SK-N-DZ (cell line): ENCODE results near the gene RAB3IL1.
A peak's percentile ranks its signal among the peaks of the same experiment; 100 is the strongest.

Source experiments
- DNase-seq: peaks from one replicate; pipeline ENCODE4 v3.0.0-alpha.2; 2015; ENCODE audit warnings: low spot score

RAB3IL1 gene

DNA sequence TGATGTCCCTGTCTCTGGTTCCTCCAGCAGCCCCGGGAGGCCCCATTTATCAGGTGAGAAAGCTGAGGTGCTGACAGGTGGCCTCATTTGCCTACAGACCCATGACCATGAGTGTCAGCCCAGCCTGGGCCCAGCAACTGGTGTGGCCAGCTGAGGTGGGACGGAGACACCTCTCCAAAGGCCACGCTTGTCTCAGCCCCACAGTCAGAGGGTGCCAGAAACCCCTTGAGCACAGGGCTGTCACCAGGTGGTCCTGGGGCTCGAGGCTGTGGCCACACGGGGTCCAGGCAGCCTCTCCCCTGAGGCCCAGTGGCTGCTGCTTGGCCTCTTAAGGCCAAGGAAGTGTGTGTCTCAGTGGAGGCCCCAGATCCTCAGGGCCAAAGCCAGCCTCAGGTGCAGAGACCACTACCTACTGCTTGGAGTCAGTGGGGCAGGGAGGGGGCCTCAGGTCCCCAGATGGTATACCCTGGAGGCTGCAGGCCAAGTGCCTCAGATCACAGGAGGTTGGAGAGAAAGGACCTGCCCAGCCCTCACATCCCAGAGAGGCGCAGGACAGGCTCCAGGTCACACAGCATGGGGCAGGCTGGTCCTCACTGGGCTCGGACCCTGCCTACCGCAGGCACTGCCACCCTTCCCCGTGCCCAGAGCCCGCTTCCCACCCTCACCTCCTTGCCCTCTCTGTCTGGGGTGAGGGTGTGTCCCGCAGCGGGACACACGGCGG lies 11.4 kb downstream of the RAB3IL1 start:
- DNase-seq: no peak

DNA sequence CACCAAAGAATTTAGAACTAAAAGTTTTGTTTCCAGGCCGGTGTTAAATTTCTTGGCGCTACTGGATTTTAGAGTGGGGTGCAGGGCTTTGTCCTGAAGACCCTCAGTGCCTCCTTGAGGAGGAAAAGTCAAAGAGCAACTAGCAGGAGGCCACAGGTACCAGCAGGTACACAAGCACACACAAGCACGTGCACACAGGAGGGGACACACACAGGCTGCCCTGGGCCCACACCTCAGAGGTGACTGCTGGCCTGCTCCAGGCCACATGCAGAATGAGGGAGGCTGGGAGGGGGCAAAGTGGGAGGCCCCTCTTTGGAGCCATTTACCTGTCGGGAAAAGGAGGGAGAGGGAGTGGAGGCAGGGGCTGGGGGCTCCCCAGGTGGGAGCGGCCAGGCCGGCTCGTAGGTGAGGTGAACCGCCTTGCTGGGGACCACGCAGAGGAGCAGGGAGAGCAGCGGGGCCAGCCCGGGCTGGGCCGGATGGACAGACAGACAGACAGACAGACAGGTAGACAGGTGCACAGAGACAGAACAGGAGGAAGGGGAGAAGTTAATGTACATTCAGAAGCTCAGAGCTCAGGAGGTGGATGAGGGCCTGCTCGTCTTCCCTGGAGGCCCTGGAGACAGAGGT lies 12.2 kb downstream of the RAB3IL1 start:
- no peak for DNase-seq

DNA sequence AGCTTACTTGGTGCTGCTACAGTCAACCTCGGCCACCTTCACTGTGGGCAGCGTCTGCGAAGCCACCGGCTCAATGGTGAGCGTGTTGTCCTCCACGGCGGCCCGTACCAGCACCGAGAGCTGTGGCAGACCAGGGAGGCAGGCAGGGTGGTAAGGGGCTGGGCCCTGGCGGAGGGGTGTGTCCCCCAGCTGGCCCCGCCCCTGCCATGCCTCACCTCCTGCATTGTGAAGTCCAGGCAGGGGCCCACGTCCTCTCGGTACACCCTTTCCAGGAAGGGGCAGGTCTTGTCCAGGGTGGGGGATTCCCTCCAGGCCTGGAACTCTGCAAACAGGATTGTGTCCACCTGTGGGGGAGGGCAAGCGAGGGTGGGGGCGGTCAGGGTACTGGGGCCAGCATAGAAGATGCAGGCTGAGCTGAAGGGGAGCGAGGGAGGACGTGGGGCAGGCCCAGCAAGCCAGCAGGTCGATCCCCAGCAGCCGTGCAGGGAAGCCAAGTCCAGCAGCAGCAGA lies 12.8 kb downstream of the RAB3IL1 start:
- DNase-seq: no peak

DNA sequence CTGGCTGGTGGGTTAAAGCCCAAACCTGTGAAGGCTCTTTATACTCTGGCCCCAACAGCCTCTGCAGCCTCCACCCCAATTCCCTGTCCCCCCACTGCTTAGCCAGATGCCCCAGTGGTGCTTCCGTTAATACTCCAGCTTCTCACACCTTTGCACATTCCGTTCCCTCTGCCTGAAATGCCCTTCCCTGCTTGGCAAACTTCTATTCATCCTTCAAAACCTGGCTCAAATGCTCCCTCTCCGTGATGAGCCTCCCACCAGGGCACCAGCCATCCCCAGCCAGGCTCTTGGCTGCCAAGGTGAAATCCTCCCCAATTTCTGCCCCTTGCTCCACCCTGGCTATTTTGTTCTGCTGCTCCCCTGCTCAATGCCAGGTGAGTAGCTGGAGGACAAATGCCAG lies 13.5 kb downstream of the RAB3IL1 start:
- DNase-seq: no peak

DNA sequence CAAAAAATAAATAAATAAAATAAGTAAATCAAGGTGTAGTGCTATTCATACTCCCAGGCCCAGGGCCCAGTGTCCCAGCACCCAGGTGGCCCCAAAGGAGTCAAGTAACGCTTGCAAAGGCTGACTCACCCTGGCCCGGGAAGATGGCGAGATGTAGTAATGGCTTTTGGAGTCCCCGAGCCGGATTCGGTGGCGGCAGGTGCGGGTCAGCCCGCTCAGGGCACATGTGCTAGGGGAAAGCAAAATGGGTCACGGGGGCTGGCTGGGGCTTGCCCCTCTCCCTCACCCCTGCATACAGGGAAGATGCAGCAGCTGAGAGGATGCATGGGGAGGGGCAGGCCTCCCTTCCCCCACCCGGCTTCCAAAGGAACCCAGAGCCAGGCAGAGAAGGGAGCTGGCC lies 15.1 kb downstream of the RAB3IL1 start:
- DNase-seq: no peak

DNA sequence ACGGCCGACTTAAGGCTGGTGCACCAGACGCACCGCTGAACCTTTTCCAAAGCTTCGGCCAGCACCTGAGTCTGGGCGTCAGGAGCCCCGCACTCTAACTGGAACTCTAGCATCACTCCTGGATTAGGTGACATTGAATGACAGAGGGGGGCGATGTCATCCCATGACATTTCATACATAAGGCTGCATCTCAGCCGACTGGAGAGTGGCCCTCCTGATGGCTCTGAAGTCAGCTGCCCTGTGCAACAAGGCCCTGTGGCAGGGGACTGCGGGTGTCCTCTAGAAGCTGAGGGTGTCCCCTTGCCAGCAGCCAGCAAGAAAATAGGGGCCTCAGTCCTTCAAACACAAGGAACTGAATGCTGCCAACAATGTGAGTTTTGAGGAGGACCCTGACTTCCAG lies 16.0 kb downstream of the RAB3IL1 start:
- DNase-seq: no peak

DNA sequence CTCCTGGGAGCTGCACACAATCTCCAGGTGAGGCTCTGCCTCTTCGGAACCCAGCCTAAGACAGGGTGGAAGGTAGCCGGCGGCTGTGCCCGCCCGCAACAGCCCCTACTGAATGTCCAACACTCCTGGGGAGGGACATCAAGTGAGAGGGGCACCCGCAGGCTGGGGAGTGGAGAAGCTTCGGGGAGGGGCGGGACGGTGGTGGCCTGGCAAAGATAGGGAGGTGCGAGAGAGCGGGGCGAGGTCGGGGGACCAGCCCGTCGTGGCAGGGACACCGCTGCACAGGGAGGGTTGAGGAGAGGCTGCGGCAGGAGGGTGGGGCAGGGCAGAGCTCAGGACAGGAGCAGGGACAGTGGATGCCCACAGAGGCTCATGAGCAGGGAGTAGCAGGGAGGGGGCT lies 17.1 kb downstream of the RAB3IL1 start:
- no peak for DNase-seq

DNA sequence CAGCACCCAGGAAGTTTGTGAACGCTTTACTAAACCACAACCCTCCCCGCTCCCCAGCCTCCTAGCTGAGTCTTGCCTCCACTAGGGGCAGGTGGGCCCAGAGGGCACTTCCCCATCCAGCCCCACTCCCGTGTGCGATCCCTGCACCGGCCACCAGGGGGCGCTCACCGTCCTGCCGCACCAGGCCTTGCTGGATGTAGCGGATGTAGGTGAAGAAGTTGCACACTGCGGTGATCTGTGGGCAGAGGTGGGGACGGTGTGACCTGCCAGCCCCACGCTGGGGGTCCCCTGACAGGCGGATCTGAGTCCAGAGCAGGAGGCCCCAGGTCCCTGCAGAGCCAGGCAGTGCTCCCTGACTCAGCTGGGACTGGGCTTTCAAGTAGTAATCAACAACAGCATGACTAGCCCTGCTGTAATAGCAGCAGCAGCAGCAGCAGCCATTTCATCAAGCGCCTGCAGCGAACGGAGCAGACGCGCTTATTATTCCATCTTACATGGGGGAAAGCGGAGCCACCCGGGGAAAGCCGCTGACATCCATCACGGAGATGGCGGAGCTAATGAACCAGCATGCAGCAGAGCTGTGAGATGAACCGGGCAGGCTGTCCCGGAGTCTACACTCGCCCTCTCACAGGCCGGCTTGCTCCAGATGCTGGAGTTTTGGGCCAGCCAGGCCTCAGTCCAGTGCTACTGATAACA lies 18.1 kb downstream of the RAB3IL1 start:
- peak; percentile 86 for DNase-seq

DNA sequence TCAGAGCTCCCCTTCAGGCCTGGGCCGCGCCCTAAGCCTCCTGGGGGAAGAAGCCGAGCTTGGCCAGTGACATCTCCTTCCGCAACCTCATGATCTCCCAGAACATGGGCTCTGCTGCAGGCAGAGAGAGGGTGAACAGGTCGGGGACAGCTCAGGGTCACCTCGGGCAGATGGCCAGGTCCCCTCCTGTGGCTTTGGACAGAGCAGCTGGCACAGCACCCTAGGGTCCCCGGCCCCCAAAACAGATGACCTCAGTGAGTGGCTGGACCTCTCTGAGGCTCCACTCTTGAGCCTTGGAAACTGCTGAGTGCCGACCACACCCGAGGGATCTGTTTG lies 19.2 kb downstream of the RAB3IL1 start:
- DNase-seq: no peak

DNA sequence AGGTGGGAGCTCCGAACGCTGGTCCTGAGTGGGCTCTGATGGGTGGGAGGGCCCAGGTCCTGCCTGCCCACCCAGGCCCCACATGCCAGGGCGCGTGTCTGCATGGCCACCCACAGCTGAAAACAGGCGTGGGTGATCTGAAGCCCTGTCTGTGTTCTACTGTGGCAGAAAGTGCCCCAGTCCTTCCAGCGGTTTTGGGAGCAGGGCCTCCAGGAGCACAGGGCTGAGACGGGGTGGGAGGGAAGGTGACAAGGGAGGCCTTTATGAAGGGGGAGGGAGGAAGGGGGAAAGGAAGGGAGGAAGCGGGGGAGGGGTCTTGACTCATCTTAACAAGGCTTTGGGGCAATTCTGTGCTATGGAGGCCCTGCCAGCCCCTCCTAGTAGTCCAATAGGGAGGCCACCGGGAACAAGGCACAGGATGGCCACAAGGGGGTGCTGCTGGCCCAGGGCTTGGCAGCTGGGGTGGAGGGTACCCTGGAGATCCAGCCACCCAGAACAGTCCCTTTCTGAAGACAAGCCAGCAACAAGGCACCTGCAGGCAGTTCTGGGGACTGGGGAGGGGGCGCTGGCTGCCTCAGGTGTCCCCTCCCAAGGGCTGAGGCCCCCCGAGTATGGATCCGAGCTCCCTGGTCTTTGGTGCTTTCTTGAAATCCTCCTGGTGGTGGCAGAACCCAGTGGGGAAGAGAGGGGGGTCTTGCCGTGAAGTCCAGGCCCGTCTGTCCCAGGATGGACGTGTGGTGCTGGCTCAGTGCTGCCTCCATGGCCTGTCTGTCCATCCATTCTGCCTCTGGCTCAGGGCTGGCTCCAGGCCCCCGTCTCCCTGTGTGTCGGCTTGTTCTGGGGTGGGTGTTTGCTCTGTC lies 19.7 kb downstream of the RAB3IL1 start:
- peak; percentile 72 for DNase-seq

DNA sequence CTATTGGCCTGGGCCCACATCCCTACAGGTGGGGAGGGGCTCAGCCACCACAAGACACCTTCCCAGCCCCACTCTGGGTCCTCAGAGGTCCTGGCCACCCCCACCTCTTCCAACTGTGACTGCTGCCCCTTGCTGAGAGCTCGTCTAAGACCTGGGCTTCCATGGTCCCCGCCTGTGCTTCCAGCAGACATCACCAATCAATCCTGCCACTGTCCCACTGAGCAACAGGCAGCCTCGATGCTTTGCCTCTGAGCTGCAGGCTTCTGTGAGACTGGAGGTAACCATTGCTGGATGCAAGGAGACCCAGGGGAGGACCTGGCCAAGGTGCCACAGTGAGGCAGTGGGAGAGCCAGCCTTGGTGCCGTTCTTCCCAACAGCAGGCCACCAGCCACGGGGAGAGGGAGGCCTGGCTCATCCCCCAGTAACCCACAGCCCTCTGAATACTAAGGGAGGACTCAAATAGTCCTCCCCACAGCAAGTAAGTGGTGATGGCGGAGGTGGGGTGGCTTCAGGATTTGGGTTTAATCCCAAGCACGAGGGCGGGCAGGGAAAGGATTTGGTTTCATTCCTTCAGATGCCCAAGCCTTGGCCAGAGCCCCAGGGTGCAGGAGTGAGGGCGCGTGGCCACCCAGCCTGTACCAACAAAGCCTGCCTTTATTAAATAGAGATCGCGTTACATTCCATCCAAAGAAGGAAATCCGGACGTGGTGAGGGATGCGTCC lies 20.5 kb downstream of the RAB3IL1 start:
- DNase-seq: no peak

DNA sequence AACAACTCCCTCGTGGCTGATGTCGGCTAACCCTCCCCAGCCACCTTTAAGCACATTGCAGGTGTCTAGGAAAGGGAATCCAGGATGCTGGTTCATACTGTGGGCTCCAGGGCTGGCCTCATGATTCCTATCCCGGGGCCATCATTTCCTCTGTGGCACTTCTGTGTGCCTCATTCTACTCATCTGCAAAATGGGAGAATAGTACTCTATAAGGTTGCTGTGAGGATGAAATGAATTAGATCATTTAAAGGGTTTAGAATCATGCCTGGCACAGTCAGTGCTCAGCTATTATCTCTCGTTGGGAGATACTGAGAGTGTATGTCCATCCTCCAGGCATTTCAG lies 21.7 kb downstream of the RAB3IL1 start:
- no peak for DNase-seq

DNA sequence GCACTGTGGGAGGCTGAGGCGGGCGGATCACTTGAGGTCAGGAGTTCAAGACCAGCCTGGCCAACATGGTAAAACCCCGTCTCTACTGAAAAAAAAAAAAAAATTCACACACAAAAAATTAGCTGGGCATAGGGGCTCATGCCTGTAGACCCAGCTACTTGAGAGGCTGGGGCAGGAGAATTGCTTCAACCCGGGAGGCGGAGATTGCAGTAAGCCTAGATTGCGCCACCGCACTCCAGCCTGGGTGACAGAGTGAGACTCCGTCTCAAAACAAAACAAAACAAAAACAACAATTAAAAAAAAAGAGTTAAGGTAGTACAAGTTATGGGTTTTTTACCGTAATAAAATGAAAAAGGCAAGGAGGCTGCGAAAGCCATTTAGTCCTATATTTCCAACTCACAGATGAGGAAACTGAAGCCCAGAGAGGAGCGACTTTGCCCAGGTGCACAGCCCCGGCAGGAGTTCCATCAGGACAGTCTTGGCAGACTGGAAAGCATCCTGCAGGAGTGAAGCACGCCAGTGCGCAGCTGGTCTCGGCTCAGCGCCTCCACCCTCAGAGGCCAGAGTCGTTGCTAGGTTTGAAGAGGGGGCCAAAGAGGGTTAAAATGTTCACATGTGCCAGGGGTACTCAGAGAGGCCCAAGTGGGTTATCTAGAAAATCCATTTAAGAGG lies 22.2 kb downstream of the RAB3IL1 start:
- no peak for DNase-seq

DNA sequence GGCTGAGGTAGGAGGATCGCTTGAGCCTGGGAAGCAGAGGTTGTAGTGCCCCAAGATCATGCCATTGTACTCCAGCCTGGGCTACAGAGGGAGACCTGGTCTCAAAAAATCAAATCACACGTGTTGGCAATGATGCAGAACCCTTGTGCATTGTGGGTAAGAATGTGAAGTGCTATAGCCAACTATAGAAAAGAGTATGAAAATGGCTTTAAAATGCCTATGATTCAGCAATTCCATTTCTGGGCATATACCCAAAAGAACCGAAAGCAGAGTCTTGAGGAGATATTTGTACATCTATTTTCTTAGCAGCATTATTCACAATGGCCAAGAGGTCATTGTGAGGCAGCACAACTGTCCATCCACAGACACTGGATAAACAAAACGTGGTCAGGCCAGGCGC lies 23.4 kb downstream of the RAB3IL1 start:
- no peak for DNase-seq

DNA sequence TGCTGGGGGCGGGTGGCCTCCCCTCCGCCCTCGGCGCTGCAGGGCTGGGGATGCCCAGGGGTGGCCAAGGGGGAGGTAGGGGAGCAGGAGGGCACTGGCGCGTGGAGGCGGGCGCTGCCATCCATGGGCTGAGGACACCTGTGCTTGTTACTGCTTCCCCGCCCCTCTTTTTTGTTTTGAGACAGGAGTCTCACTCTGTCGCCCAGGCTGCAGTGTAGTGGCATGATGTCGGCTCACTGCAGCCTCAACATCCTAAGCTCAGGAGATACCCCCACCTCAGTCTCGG lies 25.3 kb downstream of the RAB3IL1 start:
- DNase-seq: no peak

DNA sequence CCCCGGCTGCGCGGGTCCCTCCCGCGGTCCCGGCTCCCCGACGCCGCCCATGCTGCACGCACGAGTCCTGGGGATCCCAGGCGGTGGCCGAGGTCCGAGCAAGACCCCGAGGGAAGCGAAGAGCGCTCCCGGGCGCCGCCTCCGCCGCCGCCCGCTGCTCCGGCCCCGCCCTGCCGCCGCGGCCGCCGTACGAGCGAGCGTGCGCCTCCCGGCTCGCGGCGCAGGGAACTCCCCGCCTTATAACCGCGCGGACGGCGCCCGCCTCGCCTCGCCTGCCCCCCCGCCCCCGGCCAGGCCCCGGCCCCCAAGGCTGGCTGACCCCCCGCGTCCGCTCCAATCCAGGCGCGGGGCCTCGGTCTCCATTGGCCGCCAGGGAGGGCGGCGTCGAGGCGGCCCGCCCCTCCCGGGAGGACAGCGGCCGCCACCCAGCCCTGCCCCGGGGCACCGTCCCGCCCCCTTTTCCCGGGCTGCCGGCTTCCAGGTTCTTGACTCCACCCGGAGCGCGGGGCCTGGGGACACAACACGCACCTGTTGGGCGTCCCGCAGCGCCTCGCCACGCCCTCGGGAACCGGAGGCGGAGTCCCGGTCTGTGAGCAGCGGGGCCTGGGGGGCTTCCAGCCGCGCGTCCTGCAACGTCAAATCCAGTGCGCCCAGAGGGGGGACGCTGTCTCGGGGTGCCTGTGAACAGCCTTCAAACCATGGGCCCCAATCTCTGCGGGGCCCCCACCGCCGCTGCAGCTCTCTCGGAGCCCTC lies 25.9 kb downstream of the RAB3IL1 start, which contains the start of gene FADS3:
Gene FADS3, minus strand, starts transcription at position 215 of the 754 bp plus-strand sequence. Its CDS starts 164 bp downstream, at position 51.
- DNase-seq: peak; percentile 81

DNA sequence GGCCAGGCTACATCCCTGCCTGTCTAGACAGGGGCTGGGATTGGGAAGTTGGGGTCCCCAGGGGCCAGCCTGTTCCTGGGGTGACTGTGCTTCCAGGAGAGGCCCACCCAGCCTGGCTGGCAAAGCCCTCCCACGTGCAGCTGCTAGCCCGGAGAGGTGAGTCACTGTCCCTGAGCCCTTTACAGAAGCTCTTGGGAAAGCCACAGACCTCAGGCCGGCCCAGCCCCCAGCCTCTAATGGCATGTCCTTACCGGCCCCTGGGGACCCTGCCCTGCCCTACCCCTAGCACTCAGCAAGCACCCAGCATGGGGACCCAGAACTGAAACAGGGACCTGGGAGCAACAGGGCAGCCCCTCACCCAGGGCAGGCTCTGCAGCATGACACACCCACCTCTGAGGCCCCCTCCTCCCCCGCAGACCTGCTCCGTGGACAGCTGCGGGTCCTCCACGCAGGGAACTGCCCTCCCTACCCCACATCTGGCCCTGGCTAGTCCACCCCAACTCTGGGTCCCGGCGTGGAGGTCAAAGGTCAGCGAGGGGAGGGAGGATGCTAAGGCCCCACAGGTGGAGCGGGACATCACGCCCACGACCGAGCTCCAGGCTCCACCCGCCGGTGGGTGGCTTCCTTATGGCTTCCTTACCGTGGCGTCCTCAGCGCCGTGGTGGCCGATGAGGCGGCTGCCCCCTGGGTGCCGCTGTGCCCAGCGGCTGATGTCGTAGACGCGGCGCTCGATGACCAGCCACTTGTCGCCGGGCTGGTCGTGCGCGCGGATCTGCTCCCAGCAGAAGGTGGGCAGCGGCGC lies 26.6 kb downstream of the RAB3IL1 start:
- peak; percentile 38 for DNase-seq

DNA sequence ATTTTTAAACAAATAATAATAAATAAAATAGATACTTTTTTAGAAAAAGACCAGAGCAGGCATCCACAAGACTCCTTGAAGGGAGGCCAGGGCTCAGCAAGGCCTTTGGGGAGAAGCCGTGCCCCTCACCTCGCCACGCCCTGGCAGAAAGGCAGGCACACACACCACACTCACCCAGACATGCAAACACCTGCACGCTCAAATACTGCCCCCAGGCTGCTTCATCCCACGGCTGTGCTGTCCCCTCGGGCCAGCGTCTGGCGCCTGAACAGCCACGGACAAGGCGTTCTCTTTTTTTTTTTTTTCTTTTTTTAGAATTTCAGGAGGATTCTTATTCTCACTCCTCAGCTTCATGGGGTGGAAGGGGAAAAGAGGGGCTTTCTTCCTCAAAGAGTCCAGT lies 27.5 kb downstream of the RAB3IL1 start:
- DNase-seq: no peak

DNA sequence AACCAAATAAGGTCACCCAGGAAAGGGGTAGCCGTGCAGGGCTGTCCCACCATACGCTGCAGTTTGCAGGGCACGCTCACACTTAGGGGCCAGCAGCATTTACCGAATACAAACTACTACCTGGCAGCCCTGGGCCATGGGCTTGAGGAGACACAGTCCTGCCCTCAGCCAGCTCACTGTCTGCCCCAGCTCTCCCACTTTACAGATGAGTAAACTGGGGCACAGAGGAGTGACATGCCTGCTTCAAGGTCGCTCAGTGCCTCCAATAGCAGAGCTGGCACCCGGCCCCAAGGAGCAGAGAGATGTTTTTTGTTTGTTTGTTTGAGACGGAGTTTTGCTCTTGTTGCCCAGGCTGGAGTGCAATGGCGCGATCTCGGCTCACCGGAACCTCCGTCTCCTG lies 28.8 kb downstream of the RAB3IL1 start:
- no peak for DNase-seq
